HepG2 (cell line): Measurements from ENCODE around the gene HEXD. TPM values are rescaled to one million over a fixed set of nuclear protein-coding genes. Genes with fewer than 3 reads are reported as not detected.

Experiments used
- ATAC-seq: fragments of 200-7000 bp; cut with Tn5 transposase; 3 replicates; pipeline ENCODE4 v1.9.1; 2020; ENCODE audit warnings: mild to moderate bottlenecking, moderate library complexity
- BruUV-seq: library from RNA; stranded (reverse); fragments of 400-500 nt; replicated peaks from 2 replicates; lab custom pipeline; 2021; lab: Mats Ljungman, UMichigan
- CTCF ChIA-PET: fragments of 300-600 bp; formaldehyde crosslinking; extraction: SDS; loops from one replicate; lab custom pipeline; 2021; ENCODE audit warnings: low total read pairs, inconsistent platforms, low intra/inter-chr PET ratio; lab: Yijun Ruan, JAX
- POLR2A ChIA-PET: fragments of 350-600 bp; sonication (Branson Sonifier 250); formaldehyde crosslinking; loops from one replicate; lab custom pipeline; 2020; ENCODE audit warnings: antibody characterized with exemption, inconsistent platforms; lab: Yijun Ruan, JAX
- DNase-seq: peaks from one replicate; pipeline ENCODE4 v3.0.0-alpha.2; 2015; ENCODE audit warnings: low spot score
- FAIRE-seq: peaks from 3 replicates; lab custom pipeline; 2011; peaks lifted over from hg19 to GRCh38; lab: Jason Lieb, UNC
- H2AFZ ChIP-seq: one replicate; pipeline ENCODE4 v1.6.1; 2011; ENCODE audit warnings: low read length, inconsistent platforms
- H3K27ac ChIP-seq: fragments of 300-600 bp; 3 replicates; pipeline ENCODE4 v1.8.0; 2011; ENCODE audit warnings: mixed run types, mild to moderate bottlenecking, mixed read lengths, low read length, inconsistent platforms; ENCODE audit not compliant: insufficient read depth; ENCODE audit errors: extremely low read length
- H3K27me3 ChIP-seq, 2 experiments: fragments of 200-600 bp in 1 of 2; 2 replicates in 1 of 2; 3 replicates in 1 of 2; pipeline versions ENCODE4 v1.6.0 to v1.8.0; 2011; ENCODE audit warnings: low read length in 2 of 2, mild to moderate bottlenecking in 2 of 2, moderate library complexity in 2 of 2, inconsistent platforms in 1 of 2; ENCODE audit not compliant: insufficient read depth in 2 of 2, control insufficient read depth in 1 of 2
- H3K36me3 ChIP-seq, 2 experiments: fragments of 200-600 bp in 1 of 2; replicated peaks in 1 of 2; 2 replicates in 1 of 2; 3 replicates in 1 of 2; pipeline versions ENCODE4 v1.5.1 to v1.8.0; 2011; ENCODE audit warnings: low read length in 2 of 2, inconsistent platforms in 1 of 2; ENCODE audit not compliant: insufficient read depth in 2 of 2, control insufficient read depth in 1 of 2
- H3K4me1 ChIP-seq: 2 replicates; pipeline ENCODE4 v1.5.1; 2012; ENCODE audit warnings: low read length, inconsistent platforms; ENCODE audit not compliant: insufficient read depth
- H3K4me2 ChIP-seq: 2 replicates; pipeline ENCODE4 v1.6.0; 2011; ENCODE audit warnings: low read depth, low read length, inconsistent platforms
- H3K4me3 ChIP-seq, 3 experiments: fragments of 200-600 bp in 1 of 3; sonication (generic), shearing (Covaris generic) in 1 of 3; replicated peaks in 1 of 3; 2 replicates each; pipeline ENCODE4 v1.5.1; 2011 to 2016; ENCODE audit warnings: low read length in 3 of 3, inconsistent platforms in 2 of 3, low read depth in 2 of 3, mild to moderate bottlenecking in 2 of 3, control low read depth in 1 of 3, mixed read lengths in 1 of 3; ENCODE audit not compliant: insufficient read depth in 1 of 3
- H3K79me2 ChIP-seq: one replicate; pipeline ENCODE4 v1.6.1; 2011; ENCODE audit warnings: low read length, inconsistent platforms; ENCODE audit not compliant: insufficient read depth
- H3K9ac ChIP-seq: 2 replicates; pipeline ENCODE4 v1.6.0; 2011; ENCODE audit warnings: mild to moderate bottlenecking, low read depth, low read length, inconsistent platforms; ENCODE audit not compliant: insufficient read depth
- H3K9me3 ChIP-seq: 2 replicates; pipeline ENCODE4 v1.5.1; 2012; ENCODE audit warnings: mild to moderate bottlenecking, low read length
- H4K20me1 ChIP-seq: 2 replicates; pipeline ENCODE4 v1.6.0; 2011; ENCODE audit warnings: inconsistent platforms, mild to moderate bottlenecking, low read length, moderate library complexity; ENCODE audit not compliant: insufficient read depth
- FOXJ3 ChIP-seq: sonication (generic); formaldehyde crosslinking; IDR thresholded peaks from 2 replicates; pipeline ENCODE4 v1.4.0; 2020; ENCODE audit warnings: missing genetic modification reagents, mild to moderate bottlenecking, borderline replicate concordance
- GABPA ChIP-seq, 2 experiments: IDR thresholded peaks; 2 replicates each; pipeline ENCODE4 v1.6.1; 2011 to 2016; ENCODE audit warnings: low read depth in 2 of 2, low read length in 1 of 2, missing biosample characterization in 1 of 2, missing genetic modification characterization in 1 of 2
- GLI4 ChIP-seq: sonication (generic); formaldehyde crosslinking; IDR thresholded peaks from 2 replicates; pipeline ENCODE4 v1.5.1; 2020; ENCODE audit warnings: missing genetic modification reagents, mild to moderate bottlenecking, moderate library complexity, borderline replicate concordance
- POGZ ChIP-seq: sonication (generic); formaldehyde crosslinking; IDR thresholded peaks from 2 replicates; pipeline ENCODE4 v1.4.0; 2020; ENCODE audit warnings: mild to moderate bottlenecking, missing genetic modification reagents
- SALL2 ChIP-seq: sonication (generic); formaldehyde crosslinking; IDR thresholded peaks from 2 replicates; pipeline ENCODE4 v1.8.1; 2023; ENCODE audit warnings: mild to moderate bottlenecking, missing genetic modification reagents, inconsistent platforms
- TCF12 ChIP-seq, 2 experiments: fragments of 450-650 bp in 1 of 2; sonication (generic) in 1 of 2; formaldehyde crosslinking in 1 of 2; IDR thresholded peaks; 2 replicates each; pipeline versions ENCODE4 v1.6.1 to v1.8.0; 2017 to 2022; ENCODE audit warnings: antibody characterized with exemption in 1 of 2, mild to moderate bottlenecking in 1 of 2, missing genetic modification reagents in 1 of 2, moderate library complexity in 1 of 2
- TFDP1 ChIP-seq: IDR thresholded peaks from 2 replicates; pipeline ENCODE4 v1.6.1; 2016; ENCODE audit warnings: missing compliant biosample characterization, missing genetic modification reagents, borderline replicate concordance
- ZFP36L1 ChIP-seq: sonication (generic); formaldehyde crosslinking; IDR thresholded peaks from 2 replicates; pipeline ENCODE4 v1.8.0; 2022; ENCODE audit warnings: mild to moderate bottlenecking, missing genetic modification reagents, moderate library complexity
- ZNF274 ChIP-seq: sonication (generic); formaldehyde crosslinking; IDR thresholded peaks from 2 replicates; pipeline ENCODE4 v1.5.1; 2020; ENCODE audit warnings: mild to moderate bottlenecking, missing genetic modification reagents
- WGBS: methylation state at CpG from one replicate; pipeline ENCODE4 v1.1.6; 2017; ENCODE audit warnings: low lambda C conversion rate; 5-methylcytosine and 5-hydroxymethylcytosine counted together
- in situ Hi-C: cut with HindIII; loops from 2 replicates; pipeline ENCODE4 v1.10.0; 2017; ENCODE audit warnings: low pct_unique_long_range_greater_than_20kb; ENCODE audit not compliant: extremely low pct_ligation_motif_present
- intact Hi-C: fragments of 100-400 bp; cut with micrococcal nuclease; formaldehyde crosslinking; loops from one replicate; pipeline ENCODE4 v1.10.0; 2022; ENCODE audit not compliant: unreplicated experiment
- polyA plus RNA-seq, 8 experiments: library from polyadenylated mRNA; depleted of rRNA in 3 of 8; stranded (reverse) in 7 of 8; unstranded in 1 of 8; fragments of >200 nt; fragmentation: Illumina TruSeq in 4 of 8; extraction: Trizol in 4 of 8; gene quantifications; 2 replicates each; pipeline versions ENCODE4 v1.2.1 to v1.2.3, GENCODE V29; 2011 to 2016; ENCODE audit warnings: low read depth in 4 of 8, missing spikeins in 1 of 8, mixed read lengths in 1 of 8; ENCODE audit not compliant: insufficient read depth in 1 of 8
- total RNA-seq, 5 experiments: library from RNA; depleted of rRNA; stranded (reverse); fragments of >200 nt; fragmentation: Illumina TruSeq; extraction: Trizol; gene quantifications; 2 replicates each; pipeline ENCODE4 v1.2.3, GENCODE V29; 2016; ENCODE audit warnings: low read depth in 1 of 5

HEXD gene
- total and polyA plus RNA-seq, 2 of the 13 experiments (the other 11 are each of a cell fraction or from before 2014, with no cell fraction given): 22.3 to 41.8 TPM

- Histone ChIP-seq H2AFZ (no peak overlapping the region), H3K27ac (no peak overlapping the region), H3K9ac (no peak overlapping the region), H3K4me1 (peaks cover 5% of the 10 kb centered on the region; the same call in 1 of the 2 replicates), H4K20me1 (no peaks in the 10 kb centered on the region), H3K27me3 (no peaks in the 10 kb centered on the region), H3K79me2 (no peaks in the 10 kb centered on the region), H3K9me3 (no peaks in the 10 kb centered on the region), H3K36me3 (peaks cover 45 to 82% of the 10 kb centered on the region in 2 experiments), H3K4me2 (no peak overlapping the region), H3K4me3 (no peak overlapping the region)
- 100% methylated on average over 5 of the region's 9 CpGs for WGBS
- DNase-seq (no peak), ATAC-seq (no peak), FAIRE-seq (no peak)
- intact Hi-C loops (no loop called here), in situ Hi-C loops (no loop called here)
- POLR2A ChIA-PET: no interaction called here
- BruUV-seq: no TSS peak
- TF ChIP-seq TFDP1 (CRISPR knock-in tag) (no peak), FOXJ3 (CRISPR knock-in tag) (no peak), POGZ (CRISPR knock-in tag) (no peak), GLI4 (CRISPR knock-in tag) (no peak), SALL2 (CRISPR knock-in tag) (no peak), TCF12 (IDR thresholded peaks at IDR 0.05) (no peak), TCF12 (CRISPR knock-in tag; IDR thresholded peaks at IDR 0.05) (no peak), GABPA (IDR thresholded peaks at IDR 0.05; ENCODE audit: low read depth, low read length) (no peak), GABPA (CRISPR knock-in tag; IDR thresholded peaks at IDR 0.05; ENCODE audit: low read depth) (no peak), ZFP36L1 (CRISPR knock-in tag) (no peak), ZNF274 (no peak)
- CTCF ChIA-PET: no interaction called here
Measured at GRCh38 chr17:82480318-82480717, 62.2 kb downstream of the HEXD start.
